GM12801 (cell line): ENCODE results near the gene HOXC9.

Experiments
- CTCF ChIP-seq: IDR thresholded peaks from one replicate; pipeline ENCODE4 v1.5.1; 2011; ENCODE audit warnings: control low read depth; ENCODE audit not compliant: insufficient read length; ENCODE audit errors: extremely low read depth

The HOXC9 gene

GRCh38 chr12:54034785-54035310 lies 34.9 kb downstream of the HOXC9 start:
- TF ChIP-seq CTCF = no peak

GRCh38 chr12:54035568-54036264 lies 35.8 kb downstream of the HOXC9 start:
- no peak for TF ChIP-seq CTCF

- TF ChIP-seq CTCF = no peak
These were observed 36.8 kb downstream of the HOXC9 start for GRCh38 chr12:54036620-54037359.

GRCh38 chr12:54037360-54038283 lies 37.7 kb downstream of the HOXC9 start:
- TF ChIP-seq CTCF = no peak

- TF ChIP-seq CTCF = no peak
These were observed 38.4 kb downstream of the HOXC9 start for GRCh38 chr12:54038284-54038870.

GRCh38 chr12:54038871-54039414 lies 39.0 kb downstream of the HOXC9 start:
- TF ChIP-seq CTCF = no peak
